Aorta (tissue), 5 donors: ENCODE results near the gene STX16. TPM values are rescaled to one million over a fixed set of nuclear protein-coding genes. Genes with fewer than 3 reads are reported as not detected.
"Not testable (repeated sequence)": the region's sequence is repeated elsewhere in the genome, so short reads cannot be mapped to it uniquely, and the experiment has no call there.

Experiments used
- ATAC-seq: fragments of 200-7000 bp; cut with Tn5 transposase; one replicate; pipeline ENCODE4 v1.9.1; 2022; ENCODE audit warnings: moderate library complexity; ENCODE audit not compliant: low FRiP score
- DNase-seq, 2 donors: peaks; one replicate each; pipeline ENCODE4 v3.0.0-alpha.2; 2020
- H3K27ac ChIP-seq, 2 donors: one replicate each; pipeline ENCODE4 v1.5.1; 2013; ENCODE audit warnings: low read length in 2 of 2, mild to moderate bottlenecking in 2 of 2, moderate library complexity in 2 of 2, control low read depth in 1 of 2, inconsistent platforms in 1 of 2, low read depth in 1 of 2
- H3K27me3 ChIP-seq, 2 donors: one replicate each; pipeline ENCODE4 v1.6.1; 2013; ENCODE audit warnings: control low read depth in 1 of 2, low read length in 1 of 2, mild to moderate bottlenecking in 1 of 2, moderate library complexity in 1 of 2; ENCODE audit not compliant: insufficient read depth in 2 of 2, control insufficient read depth in 1 of 2
- H3K36me3 ChIP-seq, 2 donors: one replicate each; pipeline ENCODE4 v1.6.1; 2013; ENCODE audit warnings: control low read depth in 1 of 2, low read length in 1 of 2, mild to moderate bottlenecking in 1 of 2; ENCODE audit not compliant: insufficient read depth in 2 of 2, control insufficient read depth in 1 of 2
- H3K4me1 ChIP-seq, 2 donors: one replicate each; pipeline ENCODE4 v1.6.1; 2013; ENCODE audit warnings: low read length in 2 of 2, control low read depth in 1 of 2, mild to moderate bottlenecking in 1 of 2, moderate library complexity in 1 of 2; ENCODE audit not compliant: insufficient read depth in 2 of 2, control insufficient read depth in 1 of 2
- H3K4me3 ChIP-seq, 2 donors: one replicate each; pipeline ENCODE4 v1.5.1; 2013; ENCODE audit warnings: low read length in 2 of 2, control low read depth in 1 of 2, mild to moderate bottlenecking in 1 of 2
- H3K9me3 ChIP-seq: one replicate; pipeline ENCODE4 v1.6.1; 2013; ENCODE audit warnings: mild to moderate bottlenecking, low read length; ENCODE audit not compliant: control insufficient read depth
- WGBS, 2 donors: extraction: QIAGEN DNeasy Blood & Tissue Kit; methylation state at CpG; one replicate each; pipeline ENCODE4 v1.1.7; 2013; 5-methylcytosine and 5-hydroxymethylcytosine counted together
- intact Hi-C, 2 donors: fragments of 100-400 bp; cut with DNase I; formaldehyde crosslinking; loops; one replicate each; pipeline versions ENCODE4 v1.14.2 to v1.15.0; 2022
- polyA plus RNA-seq, 2 donors: library from polyadenylated mRNA; stranded (reverse); fragments of 200-250 nt; gene quantifications; one replicate each; pipeline ENCODE4 v1.2.3, GENCODE V29; 2013
- total RNA-seq, 2 donors: library from RNA; stranded (reverse); fragmentation: NEBNext Ultra II Directional; extraction: Animal tissue kit (Norgen Biotek cat#: 25700); gene quantifications; one replicate each; pipeline ENCODE4 v1.2.1, GENCODE V29; 2021
- donor health status: healthy with polysubstance abuse.
- donor health status: Bipolar disorder and iron deficiency.
- donor health status: DM: no; HTN: no; CAD: no.
- donor health status: DM: no; HTN: no; CAD: no.
- donor health status: DM: yes; HTN: yes; CAD: no.

STX16 gene
- total and polyA plus RNA-seq, 4 donors, result 17.9 to 75.7 (median 59.6) TPM

DNA sequence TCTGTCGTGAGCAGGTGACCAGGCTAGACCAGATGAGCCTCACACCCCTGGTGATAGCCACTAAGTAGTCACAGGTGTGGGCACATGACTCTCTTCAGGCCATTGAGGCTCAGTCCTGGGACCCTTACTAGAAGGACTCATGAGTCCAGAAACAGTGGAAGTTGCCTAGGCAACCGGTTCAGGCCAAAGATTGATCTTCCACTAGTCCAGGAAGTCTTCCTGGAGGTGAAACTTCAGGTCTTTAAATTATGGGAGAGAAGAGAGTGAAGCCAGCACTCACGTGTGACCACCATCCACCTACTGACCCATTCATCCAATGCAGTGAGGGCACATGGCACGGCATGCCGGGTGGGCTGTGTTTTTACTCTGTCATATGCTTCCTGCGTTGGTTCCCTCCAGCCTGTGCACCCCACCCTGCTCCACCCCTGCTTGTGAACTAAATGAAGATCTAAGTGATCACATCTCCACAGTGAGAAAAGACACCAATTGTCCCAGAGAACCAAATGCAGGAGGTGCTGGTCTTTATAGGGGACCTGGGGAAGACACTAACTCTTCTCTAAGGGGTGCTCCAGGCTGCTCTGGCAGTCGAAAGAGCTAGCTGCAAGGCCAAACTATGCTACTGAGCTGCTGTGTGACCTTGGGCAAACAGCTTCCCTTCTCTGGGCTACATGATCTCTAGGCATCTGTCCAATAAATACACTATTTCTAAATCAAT lies 12.5 kb upstream of the STX16 start:
- H3K9me3 ChIP-seq, result no peaks in the 10 kb centered on the region
- H3K36me3 ChIP-seq, result no peaks in the 10 kb centered on the region
- no peak overlapping the region for H3K4me3 ChIP-seq
- no peaks in the 10 kb centered on the region for H3K27me3 ChIP-seq
- DNase-seq (peak in 1 of 2 donors; percentile 17), ATAC-seq (no peak)
- no peaks in the 10 kb centered on the region for H3K4me1 ChIP-seq
- intact Hi-C loops, result no loop called here
- no peak overlapping the region for H3K27ac ChIP-seq
- 90 to 92% methylated on average over 7 of the region's 7 CpGs for WGBS, 2 donors

DNA sequence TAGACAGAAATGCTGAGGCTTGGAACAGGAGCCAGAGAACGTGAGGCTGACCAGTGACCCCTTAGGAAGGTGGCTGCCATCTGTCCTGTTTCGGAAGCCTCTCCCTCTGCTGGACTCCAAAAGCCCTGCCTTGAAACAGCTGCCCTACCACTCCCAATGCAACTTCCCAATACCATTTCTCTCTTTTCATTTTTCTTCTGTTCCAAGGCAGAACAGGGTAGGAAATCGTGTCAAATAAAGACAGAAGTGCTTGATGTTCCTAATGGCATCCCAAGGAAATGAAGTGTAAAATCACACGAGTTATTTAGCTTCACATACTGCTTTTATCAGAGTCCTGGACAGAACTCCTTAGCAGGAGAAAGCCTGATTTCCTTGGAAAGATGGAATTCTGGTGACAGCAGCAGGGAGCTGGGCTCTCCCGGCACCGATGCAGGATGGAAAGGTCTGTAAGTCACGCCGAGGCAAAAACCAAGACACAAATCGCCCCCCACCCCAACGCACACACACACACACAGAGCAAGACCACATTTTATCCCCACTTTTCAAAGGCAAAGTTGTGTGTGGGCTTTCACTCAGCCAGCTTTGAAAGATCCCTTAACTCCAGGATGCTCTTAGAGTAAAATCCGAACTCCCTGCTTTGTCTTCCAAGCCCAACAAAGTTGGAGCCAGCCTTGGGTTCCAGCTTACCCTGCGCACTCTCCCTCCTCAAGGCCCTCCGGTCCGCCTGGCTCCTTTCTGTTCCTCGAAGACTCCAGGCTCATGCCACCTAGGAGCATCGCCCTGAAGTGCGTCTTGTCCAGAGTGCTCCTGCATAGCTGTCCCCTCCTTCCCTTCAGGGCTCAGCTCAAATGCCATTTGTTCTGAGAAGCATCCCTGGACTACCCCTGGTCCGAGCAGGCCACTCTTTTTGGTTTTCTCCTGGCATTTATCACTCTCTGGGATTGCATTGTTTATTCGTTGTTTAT lies 11.6 kb upstream of the STX16 start:
- peak in 1 of 2 donors; percentile 30 for DNase-seq
- no peaks in the 10 kb centered on the region for H3K36me3 ChIP-seq
- no peaks in the 10 kb centered on the region for H3K27me3 ChIP-seq
- H3K4me1 ChIP-seq, result no peaks in the 10 kb centered on the region
- H3K9me3 ChIP-seq, result no peaks in the 10 kb centered on the region
- H3K27ac ChIP-seq, result no peak overlapping the region
- H3K4me3 ChIP-seq, result no peak overlapping the region
- no peak for ATAC-seq
- 76 to 78% methylated on average over 19 of the region's 19 CpGs for WGBS, 2 donors
- intact Hi-C loops, result no loop called here

DNA sequence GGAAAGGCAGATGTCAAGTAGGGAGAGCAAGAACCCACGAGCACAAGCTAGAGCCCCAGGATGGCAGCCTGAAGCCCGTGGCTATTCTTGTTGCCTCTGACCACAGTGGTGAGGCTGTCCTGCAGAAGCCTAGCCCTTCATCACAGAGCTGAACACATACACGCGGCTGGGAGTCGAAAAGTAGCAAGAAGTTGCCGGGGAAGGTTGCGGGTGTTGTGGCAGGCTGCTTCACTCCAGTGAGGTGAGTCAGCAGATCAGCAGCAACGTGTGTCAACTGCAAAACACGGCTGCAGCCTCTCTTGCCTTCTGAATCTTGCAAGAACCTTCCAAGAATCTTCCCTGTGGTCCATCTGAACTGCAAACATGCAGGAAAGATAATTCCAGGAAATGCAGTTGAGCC lies 10.6 kb upstream of the STX16 start:
- no peak for ATAC-seq
- H3K4me3 ChIP-seq, result no peak overlapping the region
- DNase-seq, result no peak
- no peaks in the 10 kb centered on the region for H3K4me1 ChIP-seq
- no peaks in the 10 kb centered on the region for H3K9me3 ChIP-seq
- intact Hi-C loops, result no loop called here
- no peaks in the 10 kb centered on the region for H3K36me3 ChIP-seq
- H3K27ac ChIP-seq, result no peak overlapping the region
- 83 to 85% methylated on average over 9 of the region's 9 CpGs for WGBS, 2 donors
- H3K27me3 ChIP-seq, result no peaks in the 10 kb centered on the region

DNA sequence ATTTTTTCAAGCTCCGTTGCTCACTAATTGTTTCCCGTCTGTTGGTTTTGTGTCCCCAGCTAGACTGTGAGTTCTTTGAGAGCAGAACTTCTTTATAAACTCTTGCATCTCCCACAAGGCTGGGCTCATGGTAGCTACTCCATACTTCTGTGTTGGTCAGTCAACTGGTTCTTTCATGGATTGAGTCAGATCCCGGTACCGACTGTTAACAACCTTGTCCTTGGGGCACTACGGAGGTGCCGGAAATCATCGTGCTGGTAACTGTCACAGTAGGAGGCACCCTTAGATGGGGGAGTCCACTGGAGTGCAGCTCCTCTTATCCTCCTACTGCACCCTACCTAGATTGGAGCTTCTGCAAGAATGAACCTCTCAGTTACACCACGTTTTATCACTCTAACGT lies 8.6 kb upstream of the STX16 start:
- Histone ChIP-seq H3K4me3 (no peak overlapping the region), H3K36me3 (no peaks in the 10 kb centered on the region), H3K27me3 (no peaks in the 10 kb centered on the region), H3K9me3 (no peaks in the 10 kb centered on the region), H3K4me1 (peaks cover 0 to 4% of the 10 kb centered on the region in 2 donors), H3K27ac (no peak overlapping the region)
- intact Hi-C loops, result no loop called here
- WGBS, 2 donors, result 93% methylated on average over 9 of the region's 9 CpGs
- DNase-seq, result no peak
- ATAC-seq, result no peak

DNA sequence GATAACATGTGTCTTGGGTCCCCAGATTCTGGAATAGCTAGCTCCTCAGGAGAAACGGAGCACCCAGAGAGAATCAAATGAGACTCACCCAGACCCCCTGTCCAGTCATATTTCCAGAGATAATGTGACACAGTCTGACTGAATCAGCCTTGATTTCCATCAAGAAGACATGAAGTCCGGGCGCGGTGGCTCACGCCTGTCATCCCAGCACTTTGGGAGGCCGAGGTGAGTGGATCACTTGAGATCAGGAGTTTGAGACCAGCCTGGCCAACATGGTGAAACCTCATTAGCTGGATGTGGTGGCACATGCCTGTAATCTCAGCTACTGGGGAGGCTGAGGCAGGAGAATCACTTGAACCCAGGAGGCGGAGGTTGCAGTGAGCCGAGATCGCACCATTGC lies 8.2 kb upstream of the STX16 start:
- H3K27ac ChIP-seq, H3K4me3 ChIP-seq, H3K9me3 ChIP-seq, ATAC-seq, H3K36me3 ChIP-seq, H3K27me3 ChIP-seq, H3K4me1 ChIP-seq, intact Hi-C loops, DNase-seq: not testable (repeated sequence)
- 95 to 96% methylated on average over 9 of the region's 9 CpGs for WGBS, 2 donors

DNA sequence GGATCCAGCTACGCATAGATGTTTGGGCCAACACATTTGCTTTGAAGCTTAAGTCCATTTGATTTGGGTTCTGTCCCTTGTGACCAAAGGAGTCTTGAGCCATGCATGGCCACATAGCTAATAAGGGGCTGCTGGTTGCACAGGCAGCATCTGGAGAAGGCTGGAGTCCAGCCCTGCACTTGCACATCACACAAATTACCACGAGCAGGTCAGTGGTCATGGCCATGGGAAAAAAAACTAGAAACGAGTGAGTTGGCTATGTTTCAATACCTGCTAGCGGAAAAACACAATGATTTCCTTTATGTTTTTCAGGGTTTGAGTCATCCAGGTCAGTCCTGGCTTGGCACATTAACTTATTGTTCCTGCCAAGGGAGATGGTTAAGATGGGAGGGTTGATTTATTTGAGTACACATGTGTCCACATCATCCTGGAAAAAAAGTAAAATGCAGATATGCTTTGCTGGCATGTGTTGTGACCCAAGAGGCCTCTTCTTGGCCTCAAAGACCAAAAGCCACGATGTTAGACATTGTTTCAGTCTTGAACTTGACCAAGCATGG lies 5.6 kb upstream of the STX16 start:
- Histone ChIP-seq H3K36me3 (no peaks in the 10 kb centered on the region), H3K4me1 (peaks cover 2 to 7% of the 10 kb centered on the region in 2 donors), H3K4me3 (no peak overlapping the region), H3K27me3 (no peaks in the 10 kb centered on the region), H3K27ac (no peak overlapping the region), H3K9me3 (no peaks in the 10 kb centered on the region)
- ATAC-seq (no peak), DNase-seq (no peak)
- intact Hi-C loops, result no loop called here
- WGBS, 2 donors, result 58 to 64% methylated on average over 5 of the region's 5 CpGs

DNA sequence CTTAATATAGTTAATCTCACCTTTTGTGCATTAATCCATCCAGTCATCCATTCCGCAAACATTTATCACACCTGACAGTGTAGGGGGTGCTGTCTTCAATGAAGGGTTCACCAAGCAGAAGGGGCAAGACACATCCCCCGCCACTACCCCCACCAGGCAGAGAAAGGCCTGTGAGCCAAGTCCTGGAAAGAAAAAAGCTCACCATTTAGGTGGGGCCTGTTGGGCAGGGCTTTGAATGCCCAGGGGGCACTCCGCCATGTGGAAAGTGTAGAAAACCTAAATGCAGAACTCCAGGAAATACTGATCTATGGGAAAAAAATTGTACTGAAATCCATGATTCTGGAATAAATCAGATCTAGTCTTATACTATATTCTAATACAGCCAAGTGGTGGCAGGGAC lies 4.8 kb upstream of the STX16 start:
- no peak overlapping the region for H3K4me3 ChIP-seq
- no peak for ATAC-seq
- peaks cover 2 to 7% of the 10 kb centered on the region in 2 donors for H3K4me1 ChIP-seq
- H3K27me3 ChIP-seq, result no peaks in the 10 kb centered on the region
- DNase-seq, result no peak
- no peaks in the 10 kb centered on the region for H3K36me3 ChIP-seq
- intact Hi-C loops, result loop anchor here in 1 of 2 donors (2.0 kb wide), 1 partner anchor 21 kb away; no protein-coding TSS in a partner anchor
- H3K27ac ChIP-seq, result no peak overlapping the region
- H3K9me3 ChIP-seq, result no peaks in the 10 kb centered on the region
- WGBS, 2 donors, result 98 to 99% methylated on average over 3 of the region's 3 CpGs

DNA sequence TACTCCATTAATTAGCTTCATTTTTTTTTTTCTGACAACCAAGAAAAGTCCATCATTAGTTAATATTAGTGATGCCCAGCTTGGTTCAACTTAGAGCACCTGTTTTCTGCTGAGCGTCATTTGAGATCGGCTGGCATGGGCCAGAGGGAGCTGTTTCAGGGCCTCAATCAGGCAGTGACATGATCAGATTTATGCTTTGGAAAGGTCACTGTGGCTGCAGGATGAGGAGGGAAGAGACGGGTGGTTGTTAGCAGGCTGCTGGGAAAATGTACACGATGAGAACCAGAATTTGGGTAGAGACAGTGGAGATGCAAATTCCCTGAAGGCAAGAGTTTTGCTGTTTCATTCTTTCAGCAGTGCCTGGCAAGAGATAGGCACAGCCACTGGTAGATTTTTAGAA lies 4.4 kb upstream of the STX16 start:
- H3K27ac ChIP-seq, result no peak overlapping the region
- H3K9me3 ChIP-seq, result no peaks in the 10 kb centered on the region
- no peak overlapping the region for H3K4me3 ChIP-seq
- no peaks in the 10 kb centered on the region for H3K36me3 ChIP-seq
- DNase-seq, result no peak
- WGBS, 2 donors, result 89 to 91% methylated on average over 4 of the region's 4 CpGs
- ATAC-seq, result no peak
- intact Hi-C loops, result loop anchor here in 1 of 2 donors (2.0 kb wide), 1 partner anchor 22 kb away; no protein-coding TSS in a partner anchor
- H3K27me3 ChIP-seq, result no peaks in the 10 kb centered on the region
- peaks cover 2 to 7% of the 10 kb centered on the region in 2 donors for H3K4me1 ChIP-seq
